ENCODE results near the gene LTB.
A peak's percentile ranks its signal among the peaks of the same experiment; 100 is the strongest.

LTB gene

DNA sequence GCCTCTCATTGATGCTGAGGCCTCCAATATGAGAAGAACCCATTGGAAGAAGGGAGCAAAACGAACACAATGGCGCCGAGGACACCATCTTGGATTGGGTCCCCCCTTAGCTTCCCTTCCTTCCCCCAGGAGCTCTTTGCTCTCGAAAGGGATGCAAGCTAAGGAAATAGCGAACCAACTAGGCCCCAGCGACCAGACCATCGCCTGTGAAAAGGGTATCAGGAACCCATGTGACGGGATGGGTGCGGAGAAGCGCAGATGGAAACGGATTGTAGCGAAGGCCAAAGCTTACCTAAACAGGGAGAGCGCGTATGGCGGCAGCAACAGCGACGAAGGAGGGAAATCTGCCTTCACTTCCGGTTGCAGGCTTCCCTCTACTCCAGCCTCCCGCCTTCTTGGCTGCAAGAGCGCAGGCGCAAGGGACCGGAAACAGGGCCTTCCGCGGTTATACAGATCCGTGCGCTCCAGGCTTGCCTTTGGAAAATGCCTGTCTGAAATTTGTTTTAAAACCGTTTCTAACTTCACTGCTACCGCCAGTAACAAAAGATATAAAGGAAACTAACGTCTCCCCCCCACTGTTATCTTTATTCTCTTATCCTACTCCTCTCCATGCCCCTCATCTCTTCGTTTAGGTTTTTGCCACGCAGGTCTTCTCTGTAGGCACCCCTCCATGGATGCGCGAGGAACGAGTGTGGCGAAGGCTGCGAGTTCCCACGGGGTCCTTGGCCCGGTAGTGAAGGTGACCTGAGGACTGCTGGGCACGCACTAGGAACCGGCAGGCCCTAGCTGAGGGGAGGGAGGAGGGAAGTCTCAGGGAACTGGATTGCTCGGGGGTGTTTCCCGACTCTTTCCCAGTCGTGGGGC, 40.3 kb downstream of the LTB start, which contains the start of gene DDX39B:
Gene DDX39B, minus strand, starts transcription at position 346 of the 864 bp plus-strand sequence. CDS start 1,471 bp downstream, outside the sequence.
- peak; percentile 99 for DNase-seq (ENCODE audit: low read depth)
- H3K9ac ChIP-seq (ENCODE audit: low read length): peak within 1 kb of the TSS; percentile 97
- peaks cover 22% of the 10 kb centered on the region for H3K4me1 ChIP-seq (ENCODE audit: control insufficient read depth, insufficient read depth, low read length)

GRCh38 chr6:31541059-31541657, 41.1 kb downstream of the LTB start:
- peak overlapping the region; percentile 92 for H3K4me3 ChIP-seq (ENCODE audit: low read length)
- no peaks in the 10 kb centered on the region for H3K9me3 ChIP-seq (ENCODE audit: control insufficient read depth, low read length)
- H3K27me3 ChIP-seq (replicated peaks; ENCODE audit: control insufficient read depth, insufficient read depth, low read length): no peaks in the 10 kb centered on the region
- peaks cover 39% of the 10 kb centered on the region for H3K36me3 ChIP-seq (ENCODE audit: control insufficient read depth, insufficient read depth, low read length, severe bottlenecking)
- peak; percentile 78 for DNase-seq (ENCODE audit: low read depth)
- H3K9ac ChIP-seq (ENCODE audit: low read length): peak overlapping the region; percentile 97
- H3K4me1 ChIP-seq (ENCODE audit: control insufficient read depth, insufficient read depth, low read length): peaks cover 22% of the 10 kb centered on the region

More for the DNA sequence above, 40.3 kb downstream of the LTB start, which contains the start of gene DDX39B:
- Histone ChIP-seq H3K36me3 (ENCODE audit: control insufficient read depth, insufficient read depth, low read length, severe bottlenecking) (peaks cover 32% of the 10 kb centered on the region), H3K4me3 (ENCODE audit: low read length) (peak within 1 kb of the TSS; percentile 92), H3K9me3 (ENCODE audit: control insufficient read depth, low read length) (no peaks in the 10 kb centered on the region), H3K27me3 (replicated peaks; ENCODE audit: control insufficient read depth, insufficient read depth, low read length) (no peaks in the 10 kb centered on the region)

DNA sequence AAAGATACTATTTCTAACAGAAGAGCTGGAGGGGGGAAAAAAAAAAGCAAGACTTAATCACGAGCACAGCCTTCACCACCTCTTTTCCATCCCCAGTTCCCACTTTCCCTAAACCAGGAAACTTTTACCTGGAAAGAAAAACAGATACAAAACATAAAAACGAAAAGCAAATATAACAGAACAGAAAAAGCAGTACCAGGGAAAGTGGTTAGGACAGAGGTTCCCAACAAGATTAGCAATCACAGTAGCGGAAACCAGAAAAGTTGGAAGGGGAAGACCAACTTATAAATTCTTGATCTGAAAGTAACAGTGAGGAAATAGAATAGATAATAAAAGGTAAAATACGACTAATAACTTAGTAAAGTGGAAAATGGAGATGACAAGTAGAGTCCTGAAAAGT, 41.6 kb downstream of the LTB start:
- DNase-seq (ENCODE audit: low read depth): no peak
- H3K27me3 ChIP-seq (replicated peaks; ENCODE audit: control insufficient read depth, insufficient read depth, low read length): no peaks in the 10 kb centered on the region
- H3K36me3 ChIP-seq (ENCODE audit: control insufficient read depth, insufficient read depth, low read length, severe bottlenecking): peaks cover 45% of the 10 kb centered on the region
- peak overlapping the region; percentile 92 for H3K4me3 ChIP-seq (ENCODE audit: low read length)
- H3K9ac ChIP-seq (ENCODE audit: low read length): peak overlapping the region; percentile 97
- H3K9me3 ChIP-seq (ENCODE audit: control insufficient read depth, low read length): no peaks in the 10 kb centered on the region
- peaks cover 22% of the 10 kb centered on the region for H3K4me1 ChIP-seq (ENCODE audit: control insufficient read depth, insufficient read depth, low read length)

DNA sequence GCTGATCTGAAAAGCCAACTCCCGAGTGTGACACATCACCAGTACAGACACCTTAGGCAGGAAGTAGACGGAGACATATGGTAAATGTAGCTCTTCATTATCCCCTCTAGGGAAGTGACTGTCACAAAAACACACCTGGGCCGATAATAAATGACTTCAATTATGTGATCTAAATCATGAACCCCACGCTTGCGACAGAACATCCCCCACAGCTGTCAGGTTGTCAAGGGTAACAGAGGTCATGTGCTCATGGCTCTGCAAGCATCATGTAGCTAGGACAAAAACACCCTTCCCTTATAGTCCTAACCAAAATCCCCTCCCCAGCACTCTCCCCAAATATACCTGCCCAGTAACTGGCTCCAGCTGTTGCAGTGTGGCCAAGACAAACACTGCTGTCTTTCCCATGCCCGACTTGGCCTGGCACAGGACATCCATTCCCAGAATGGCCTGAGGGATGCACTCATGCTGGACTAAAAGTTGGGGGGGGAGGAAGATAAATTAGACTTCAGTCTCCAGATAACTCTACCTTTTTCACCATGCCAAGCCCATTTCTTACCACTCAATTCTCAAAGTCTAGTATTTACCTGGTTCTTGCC, 43.3 kb downstream of the LTB start:
- H3K4me1 ChIP-seq (ENCODE audit: control insufficient read depth, insufficient read depth, low read length): peaks cover 22% of the 10 kb centered on the region
- H3K27me3 ChIP-seq (replicated peaks; ENCODE audit: control insufficient read depth, insufficient read depth, low read length): no peaks in the 10 kb centered on the region
- no peaks in the 10 kb centered on the region for H3K9me3 ChIP-seq (ENCODE audit: control insufficient read depth, low read length)
- H3K36me3 ChIP-seq (ENCODE audit: control insufficient read depth, insufficient read depth, low read length, severe bottlenecking): peaks cover 62% of the 10 kb centered on the region
- DNase-seq (ENCODE audit: low read depth): no peak
- peak overlapping the region; percentile 92 for H3K4me3 ChIP-seq (ENCODE audit: low read length)
- peak overlapping the region; percentile 97 for H3K9ac ChIP-seq (ENCODE audit: low read length)

- H3K27me3 ChIP-seq (replicated peaks; ENCODE audit: control insufficient read depth, insufficient read depth, low read length): no peaks in the 10 kb centered on the region
- H3K9ac ChIP-seq (ENCODE audit: low read length): no peak overlapping the region
- H3K9me3 ChIP-seq (ENCODE audit: control insufficient read depth, low read length): no peaks in the 10 kb centered on the region
- DNase-seq (ENCODE audit: low read depth): no peak
- peaks cover 22% of the 10 kb centered on the region for H3K4me1 ChIP-seq (ENCODE audit: control insufficient read depth, insufficient read depth, low read length)
- H3K36me3 ChIP-seq (ENCODE audit: control insufficient read depth, insufficient read depth, low read length, severe bottlenecking): peaks cover 93% of the 10 kb centered on the region
- no peak overlapping the region for H3K4me3 ChIP-seq (ENCODE audit: low read length)
Observed at GRCh38 chr6:31535538-31536324, 46.5 kb downstream of the LTB start.

DNA sequence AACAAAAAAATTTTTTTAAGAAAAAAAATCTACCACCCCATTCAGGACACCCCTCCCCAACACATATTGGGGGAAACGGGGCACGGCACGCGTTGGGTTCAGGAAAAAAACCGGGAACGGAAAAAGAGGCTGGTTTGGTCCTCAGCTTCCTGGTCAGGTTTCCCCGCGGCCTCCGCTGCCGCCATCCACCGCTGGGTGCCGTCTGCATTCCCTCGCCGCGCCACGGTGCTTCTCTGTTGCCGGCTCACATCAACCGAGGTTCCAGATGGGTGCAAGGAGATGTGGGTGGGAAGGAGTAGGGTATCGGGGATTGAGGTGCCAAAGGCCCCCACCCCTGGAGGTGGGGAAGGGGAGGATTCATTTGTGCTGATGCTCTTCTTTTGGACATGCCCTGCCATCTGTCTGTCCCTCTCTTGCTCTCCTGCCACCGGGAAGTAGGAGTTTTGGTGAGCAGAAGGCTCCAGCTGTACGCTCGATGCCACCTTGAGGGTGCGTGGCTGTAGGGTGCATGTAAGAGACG, 47.6 kb downstream of the LTB start:
- H3K4me1 ChIP-seq (ENCODE audit: control insufficient read depth, insufficient read depth, low read length): peaks cover 11% of the 10 kb centered on the region
- H3K4me3 ChIP-seq (ENCODE audit: low read length): no peak overlapping the region
- H3K27me3 ChIP-seq (replicated peaks; ENCODE audit: control insufficient read depth, insufficient read depth, low read length): no peaks in the 10 kb centered on the region
- H3K9ac ChIP-seq (ENCODE audit: low read length): no peak overlapping the region
- no peak for DNase-seq (ENCODE audit: low read depth)
- H3K9me3 ChIP-seq (ENCODE audit: control insufficient read depth, low read length): no peaks in the 10 kb centered on the region
- peaks cover 98% of the 10 kb centered on the region for H3K36me3 ChIP-seq (ENCODE audit: control insufficient read depth, insufficient read depth, low read length, severe bottlenecking)

GRCh38 chr6:31534011-31534410, 48.2 kb downstream of the LTB start:
- H3K9ac ChIP-seq (ENCODE audit: low read length): peak overlapping the region; percentile 39
- H3K36me3 ChIP-seq (ENCODE audit: control insufficient read depth, insufficient read depth, low read length, severe bottlenecking): peaks cover 95% of the 10 kb centered on the region
- no peaks in the 10 kb centered on the region for H3K9me3 ChIP-seq (ENCODE audit: control insufficient read depth, low read length)
- no peaks in the 10 kb centered on the region for H3K27me3 ChIP-seq (replicated peaks; ENCODE audit: control insufficient read depth, insufficient read depth, low read length)
- H3K4me1 ChIP-seq (ENCODE audit: control insufficient read depth, insufficient read depth, low read length): peaks cover 6% of the 10 kb centered on the region
- no peak overlapping the region for H3K4me3 ChIP-seq (ENCODE audit: low read length)
- DNase-seq (ENCODE audit: low read depth): no peak

GRCh38 chr6:31533455-31533841, 48.8 kb downstream of the LTB start:
- Histone ChIP-seq H3K4me1 (ENCODE audit: control insufficient read depth, insufficient read depth, low read length) (peaks cover under 1% of the 10 kb centered on the region), H3K36me3 (ENCODE audit: control insufficient read depth, insufficient read depth, low read length, severe bottlenecking) (peaks cover 90% of the 10 kb centered on the region), H3K9ac (ENCODE audit: low read length) (no peak overlapping the region), H3K9me3 (ENCODE audit: control insufficient read depth, low read length) (no peaks in the 10 kb centered on the region), H3K4me3 (ENCODE audit: low read length) (no peak overlapping the region), H3K27me3 (replicated peaks; ENCODE audit: control insufficient read depth, insufficient read depth, low read length) (no peaks in the 10 kb centered on the region)
- no peak for DNase-seq (ENCODE audit: low read depth)

DNA sequence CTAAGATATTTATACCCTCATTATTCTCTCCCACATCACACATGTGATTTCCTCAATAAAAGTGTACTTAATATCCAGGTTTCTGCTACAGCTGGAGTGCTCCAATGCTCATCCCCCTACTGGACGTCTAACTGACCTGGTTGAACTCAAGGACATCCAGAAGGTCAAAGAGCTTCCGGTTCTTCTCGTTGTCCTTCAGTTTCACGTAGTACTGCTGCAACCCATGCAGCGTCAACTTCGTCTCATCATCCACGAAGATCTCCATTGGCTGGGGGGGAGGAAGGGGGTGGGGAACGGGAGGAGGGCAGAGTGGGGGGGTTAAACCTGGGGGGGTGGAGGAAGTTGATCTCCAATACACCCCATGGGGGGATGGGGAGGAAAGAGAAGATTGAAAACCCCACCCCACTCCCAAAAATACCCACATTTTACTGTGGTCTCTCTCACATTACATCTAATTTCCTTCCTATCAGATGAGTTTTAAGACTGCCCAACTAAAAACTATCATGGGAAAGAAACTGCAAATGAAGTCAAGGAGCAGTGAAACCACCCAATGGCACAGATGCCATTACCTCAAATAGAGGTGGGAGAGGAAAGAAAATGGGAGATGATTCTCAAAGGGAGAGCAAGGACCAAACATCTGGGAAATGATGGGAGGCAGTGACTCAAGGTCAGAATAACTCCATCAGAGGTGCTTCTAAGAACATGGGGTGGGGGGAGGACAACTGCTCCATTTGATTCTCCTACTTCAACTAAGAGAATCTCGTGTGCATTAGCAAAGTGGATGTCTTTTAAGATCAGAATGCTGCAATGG, 49.4 kb downstream of the LTB start:
- H3K9me3 ChIP-seq (ENCODE audit: control insufficient read depth, low read length): no peaks in the 10 kb centered on the region
- no peaks in the 10 kb centered on the region for H3K27me3 ChIP-seq (replicated peaks; ENCODE audit: control insufficient read depth, insufficient read depth, low read length)
- no peaks in the 10 kb centered on the region for H3K4me1 ChIP-seq (ENCODE audit: control insufficient read depth, insufficient read depth, low read length)
- H3K4me3 ChIP-seq (ENCODE audit: low read length): no peak overlapping the region
- peaks cover 84% of the 10 kb centered on the region for H3K36me3 ChIP-seq (ENCODE audit: control insufficient read depth, insufficient read depth, low read length, severe bottlenecking)
- DNase-seq (ENCODE audit: low read depth): no peak
- H3K9ac ChIP-seq (ENCODE audit: low read length): no peak overlapping the region
